Neural progenitor cell (in vitro differentiated cells): ENCODE results near the gene TGFB1I1.

Experiments
- EZH2 ChIP-seq: fragments of 200-600 bp; sonication (generic); IDR thresholded peaks from 2 replicates; pipeline ENCODE4 v1.6.1; 2017; ENCODE audit warnings: antibody characterized with exemption, mild to moderate bottlenecking, moderate library complexity
- EZH2phosphoT487 ChIP-seq: fragments of 200-600 bp; sonication (generic); IDR thresholded peaks from 2 replicates; pipeline ENCODE4 v1.6.1; 2017; ENCODE audit warnings: antibody characterized with exemption
- TF ChIP-seq, protein P1 (sequence below): fragments of 200-600 bp; sonication (generic); IDR thresholded peaks from 2 replicates; pipeline ENCODE4 v1.5.1; 2017; ENCODE audit warnings: antibody characterized with exemption, mild to moderate bottlenecking

DNA sequence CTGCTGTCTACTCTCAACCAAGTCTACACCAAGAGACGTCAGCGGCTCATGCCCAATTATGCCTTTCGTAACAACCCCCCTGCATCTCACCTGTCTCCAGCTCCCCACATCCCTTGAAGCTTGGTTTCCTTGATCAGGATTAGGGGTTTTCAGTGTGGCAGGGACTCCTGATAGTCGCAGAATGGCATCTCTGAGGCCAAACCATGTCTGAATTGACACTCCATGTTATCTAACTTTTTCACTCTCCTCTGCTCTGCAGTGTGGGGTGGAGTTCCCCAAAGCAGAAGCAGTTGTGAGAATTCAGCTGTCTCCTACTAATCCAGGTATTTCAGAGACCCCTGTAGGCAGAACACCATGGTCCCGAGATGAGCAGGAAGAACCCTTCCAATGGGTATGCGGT lies 50.1 kb downstream of the TGFB1I1 start:
- TF ChIP-seq, protein P1, sequence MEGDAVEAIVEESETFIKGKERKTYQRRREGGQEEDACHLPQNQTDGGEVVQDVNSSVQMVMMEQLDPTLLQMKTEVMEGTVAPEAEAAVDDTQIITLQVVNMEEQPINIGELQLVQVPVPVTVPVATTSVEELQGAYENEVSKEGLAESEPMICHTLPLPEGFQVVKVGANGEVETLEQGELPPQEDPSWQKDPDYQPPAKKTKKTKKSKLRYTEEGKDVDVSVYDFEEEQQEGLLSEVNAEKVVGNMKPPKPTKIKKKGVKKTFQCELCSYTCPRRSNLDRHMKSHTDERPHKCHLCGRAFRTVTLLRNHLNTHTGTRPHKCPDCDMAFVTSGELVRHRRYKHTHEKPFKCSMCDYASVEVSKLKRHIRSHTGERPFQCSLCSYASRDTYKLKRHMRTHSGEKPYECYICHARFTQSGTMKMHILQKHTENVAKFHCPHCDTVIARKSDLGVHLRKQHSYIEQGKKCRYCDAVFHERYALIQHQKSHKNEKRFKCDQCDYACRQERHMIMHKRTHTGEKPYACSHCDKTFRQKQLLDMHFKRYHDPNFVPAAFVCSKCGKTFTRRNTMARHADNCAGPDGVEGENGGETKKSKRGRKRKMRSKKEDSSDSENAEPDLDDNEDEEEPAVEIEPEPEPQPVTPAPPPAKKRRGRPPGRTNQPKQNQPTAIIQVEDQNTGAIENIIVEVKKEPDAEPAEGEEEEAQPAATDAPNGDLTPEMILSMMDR: no peak
- TF ChIP-seq EZH2 (no peak), EZH2phosphoT487 (no peak)
